K562 (cell line): ENCODE data around the gene SAMD8. TPM values are rescaled to one million over a fixed set of nuclear protein-coding genes. Genes with fewer than 3 reads are reported as not detected.
A peak's percentile ranks its signal among the peaks of the same experiment; 100 is the strongest.

Experiments used
- CREM ChIP-seq: IDR thresholded peaks from 2 replicates; pipeline ENCODE4 v1.6.1; 2014; ENCODE audit warnings: antibody characterized with exemption, low read depth
- ETV6 ChIP-seq, 3 experiments: fragments of 150-350 bp in 1 of 3; sonication (generic) in 1 of 3; formaldehyde crosslinking in 1 of 3; IDR thresholded peaks; 2 replicates each; pipeline versions ENCODE4 v1.6.1 to v1.8.0; 2014 to 2022; ENCODE audit warnings: borderline replicate concordance in 2 of 3, low read depth in 2 of 3, antibody characterized with exemption in 1 of 3, low read length in 1 of 3, mild to moderate bottlenecking in 1 of 3, missing genetic modification reagents in 1 of 3
- L3MBTL2 ChIP-seq: fragments of 450-650 bp; IDR thresholded peaks from 2 replicates; pipeline ENCODE4 v1.6.1; 2016; ENCODE audit warnings: mild to moderate bottlenecking, moderate library complexity
- NCOA6 ChIP-seq: fragments of 450-650 bp; IDR thresholded peaks from 2 replicates; pipeline ENCODE4 v1.6.1; 2017; ENCODE audit warnings: mild to moderate bottlenecking
- NFE2 ChIP-seq: IDR thresholded peaks from 2 replicates; pipeline ENCODE4 v1.6.1; 2014; ENCODE audit warnings: antibody characterized with exemption, low read depth
- SMARCA4 ChIP-seq: fragments of 450-650 bp; IDR thresholded peaks from 2 replicates; pipeline ENCODE4 v1.6.1; 2016
- SNIP1 ChIP-seq: fragments of 450-650 bp; IDR thresholded peaks from 2 replicates; pipeline ENCODE4 v1.7.1; 2017; ENCODE audit warnings: low read depth, mild to moderate bottlenecking
- STAT5B ChIP-seq: fragments of 250-450 bp; sonication (Bioruptor Pico); IDR thresholded peaks from 2 replicates; pipeline ENCODE4 v1.8.0; 2021; ENCODE audit warnings: mild to moderate bottlenecking, inconsistent platforms
- TARDBP ChIP-seq: fragments of 450-650 bp; IDR thresholded peaks from 2 replicates; pipeline ENCODE4 v1.6.1; 2016
- TRIM28 ChIP-seq: fragments of 450-650 bp; IDR thresholded peaks from 2 replicates; pipeline ENCODE4 v1.6.1; 2017
- ZNF184 ChIP-seq: sonication (generic); formaldehyde crosslinking; IDR thresholded peaks from 2 replicates; pipeline ENCODE4 v1.5.0; 2020; ENCODE audit warnings: missing genetic modification reagents
- ZNF586 ChIP-seq: fragments of 450-650 bp; formaldehyde crosslinking; conservative IDR thresholded peaks from 2 replicates; pipeline ENCODE4 v1.4.0; 2020; ENCODE audit warnings: mild to moderate bottlenecking, moderate library complexity
- polyA plus RNA-seq, 8 experiments: library from polyadenylated mRNA; depleted of rRNA in 4 of 8; stranded (reverse) in 5 of 8; unstranded in 3 of 8; fragments of >200 nt; fragmentation: Nextera tagmentation in 2 of 8; fragmentation: Illumina TruSeq in 1 of 8; extraction: Ambion mirVana in 2 of 8; extraction: Trizol in 1 of 8; gene quantifications; 2 replicates each; pipeline versions ENCODE4 v1.2.1 to v1.2.3, GENCODE V29; 2011 to 2014; ENCODE audit warnings: inconsistent platforms in 1 of 8, missing spikeins in 1 of 8
- total RNA-seq, 7 experiments: library from RNA; depleted of rRNA in 6 of 7; stranded (reverse); fragments of >200 nt in 6 of 7; fragmentation: Illumina TruSeq in 2 of 7; extraction: Trizol in 2 of 7; gene quantifications; 2 replicates each; pipeline versions ENCODE4 v1.2.1 to v1.2.3, GENCODE V29; 2011 to 2021; ENCODE audit warnings: low replicate concordance in 1 of 7
- TF ChIP-seq, protein P1 (sequence below): fragments of 250-450 bp; sonication (Bioruptor Pico); IDR thresholded peaks from 2 replicates; pipeline ENCODE4 v1.4.0; 2020
- TF ChIP-seq, protein P2 (sequence below): sonication (generic); formaldehyde crosslinking; IDR thresholded peaks from 2 replicates; pipeline ENCODE4 v1.8.0; 2022; ENCODE audit warnings: mild to moderate bottlenecking, low read depth, missing genetic modification reagents
- TF ChIP-seq, protein P3 (sequence below), 3 experiments: fragments of 200-800 bp in 1 of 3; sonication (Bioruptor generic) in 1 of 3; sonication (generic) in 1 of 3; formaldehyde crosslinking in 1 of 3; IDR thresholded peaks; 2 replicates each; pipeline versions ENCODE4 v1.6.1 to v1.8.0; 2016 to 2022; ENCODE audit warnings: mild to moderate bottlenecking in 2 of 3, missing compliant biosample characterization in 2 of 3, missing genetic modification characterization in 2 of 3, missing genetic modification reagents in 1 of 3
- TF ChIP-seq, protein P4 (sequence below): fragments of 450-650 bp; formaldehyde crosslinking; IDR thresholded peaks from 2 replicates; pipeline ENCODE4 v1.4.0; 2022; ENCODE audit warnings: mild to moderate bottlenecking, moderate library complexity
- TF ChIP-seq, protein P5 (sequence below), 2 experiments: fragments of 200-800 bp in 1 of 2; sonication (Bioruptor generic) in 1 of 2; sonication (generic) in 1 of 2; formaldehyde crosslinking in 1 of 2; IDR thresholded peaks in 1 of 2; conservative IDR thresholded peaks in 1 of 2; 2 replicates each; pipeline versions ENCODE4 v1.5.0 to v1.6.1; 2016 to 2020; ENCODE audit warnings: missing compliant biosample characterization in 1 of 2, missing genetic modification characterization in 1 of 2, missing genetic modification reagents in 1 of 2
- TF ChIP-seq, protein P6 (sequence below): sonication (generic); formaldehyde crosslinking; IDR thresholded peaks from 2 replicates; pipeline ENCODE4 v1.8.0; 2022; ENCODE audit warnings: mild to moderate bottlenecking, missing genetic modification reagents, borderline replicate concordance

Gene SAMD8
- total and polyA plus RNA-seq, 9 of the 15 experiments (the other 6 are each of a cell fraction or from before 2014, with no cell fraction given): 2.7 to 16.1 (median 6.2) TPM

DNA sequence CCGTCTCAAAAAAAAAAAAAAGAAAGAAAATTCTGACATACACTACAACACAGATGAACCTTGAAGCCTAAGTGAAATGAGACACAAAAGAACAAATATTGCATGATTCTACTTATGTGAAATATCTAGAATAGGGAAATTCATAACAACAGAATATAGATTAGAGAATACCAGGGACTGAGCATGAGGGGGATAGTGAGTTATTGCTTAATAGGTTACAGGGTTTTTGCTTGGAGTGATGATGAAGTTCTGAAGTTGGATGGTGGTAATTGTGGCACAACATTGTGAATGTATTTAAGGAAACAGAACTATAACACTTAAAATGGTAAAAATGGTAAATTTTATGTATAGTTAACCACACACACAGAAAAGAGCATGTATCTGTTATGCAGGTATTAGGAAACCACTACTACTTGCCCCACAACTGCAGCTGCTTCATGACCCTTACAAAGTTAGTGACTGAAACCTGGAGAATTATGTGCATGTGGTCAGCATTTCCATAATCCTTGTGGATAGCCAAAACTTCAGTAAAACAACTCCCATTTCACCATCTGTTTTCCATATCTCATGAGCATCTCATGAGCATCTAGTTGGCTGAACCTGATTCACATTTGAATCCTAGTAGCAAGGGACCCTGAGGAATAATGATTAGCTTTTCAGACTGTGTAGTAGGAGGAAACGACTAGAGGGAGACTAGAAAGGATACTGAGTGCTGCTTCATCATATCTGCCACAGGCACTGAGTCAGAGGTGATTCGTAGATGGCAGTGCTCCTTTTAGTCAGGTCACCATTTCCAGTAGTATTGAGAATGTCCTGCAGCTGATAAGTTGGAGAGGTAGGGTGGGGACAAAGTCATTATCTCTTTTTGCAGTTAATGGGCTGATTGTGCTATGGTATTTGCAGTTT, 26.3 kb downstream of the SAMD8 start (continued):
- TF ChIP-seq, protein P1, sequence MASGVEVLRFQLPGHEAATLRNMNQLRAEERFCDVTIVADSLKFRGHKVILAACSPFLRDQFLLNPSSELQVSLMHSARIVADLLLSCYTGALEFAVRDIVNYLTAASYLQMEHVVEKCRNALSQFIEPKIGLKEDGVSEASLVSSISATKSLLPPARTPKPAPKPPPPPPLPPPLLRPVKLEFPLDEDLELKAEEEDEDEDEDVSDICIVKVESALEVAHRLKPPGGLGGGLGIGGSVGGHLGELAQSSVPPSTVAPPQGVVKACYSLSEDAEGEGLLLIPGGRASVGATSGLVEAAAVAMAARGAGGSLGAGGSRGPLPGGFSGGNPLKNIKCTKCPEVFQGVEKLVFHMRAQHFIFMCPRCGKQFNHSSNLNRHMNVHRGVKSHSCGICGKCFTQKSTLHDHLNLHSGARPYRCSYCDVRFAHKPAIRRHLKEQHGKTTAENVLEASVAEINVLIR (CRISPR knock-in tag): no peak
- TF ChIP-seq SMARCA4: peak; percentile 91
- TF ChIP-seq, protein P2, sequence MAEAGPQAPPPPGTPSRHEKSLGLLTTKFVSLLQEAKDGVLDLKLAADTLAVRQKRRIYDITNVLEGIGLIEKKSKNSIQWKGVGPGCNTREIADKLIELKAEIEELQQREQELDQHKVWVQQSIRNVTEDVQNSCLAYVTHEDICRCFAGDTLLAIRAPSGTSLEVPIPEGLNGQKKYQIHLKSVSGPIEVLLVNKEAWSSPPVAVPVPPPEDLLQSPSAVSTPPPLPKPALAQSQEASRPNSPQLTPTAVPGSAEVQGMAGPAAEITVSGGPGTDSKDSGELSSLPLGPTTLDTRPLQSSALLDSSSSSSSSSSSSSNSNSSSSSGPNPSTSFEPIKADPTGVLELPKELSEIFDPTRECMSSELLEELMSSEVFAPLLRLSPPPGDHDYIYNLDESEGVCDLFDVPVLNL (CRISPR knock-in tag): no peak
- TF ChIP-seq CREM: peak; percentile 77
- TF ChIP-seq ETV6 (IDR thresholded peaks at IDR 0.05; ENCODE audit: borderline replicate concordance in 1 of 2, low read depth in 2 of 2, low read length in 1 of 2): no peak
- TF ChIP-seq ETV6 (CRISPR knock-in tag; IDR thresholded peaks at IDR 0.05; ENCODE audit: borderline replicate concordance): no peak
- TF ChIP-seq ZNF586 (CRISPR knock-in tag): no peak
- TF ChIP-seq TRIM28: no peak
- TF ChIP-seq, protein P3, sequence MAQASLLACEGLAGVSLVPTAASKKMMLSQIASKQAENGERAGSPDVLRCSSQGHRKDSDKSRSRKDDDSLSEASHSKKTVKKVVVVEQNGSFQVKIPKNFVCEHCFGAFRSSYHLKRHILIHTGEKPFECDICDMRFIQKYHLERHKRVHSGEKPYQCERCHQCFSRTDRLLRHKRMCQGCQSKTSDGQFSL (CRISPR knock-in tag; IDR thresholded peaks at IDR 0.05): no peak
- TF ChIP-seq, protein P3 (tag; IDR thresholded peaks at IDR 0.05): no peak
- TF ChIP-seq TARDBP: no peak
- TF ChIP-seq, protein P4, sequence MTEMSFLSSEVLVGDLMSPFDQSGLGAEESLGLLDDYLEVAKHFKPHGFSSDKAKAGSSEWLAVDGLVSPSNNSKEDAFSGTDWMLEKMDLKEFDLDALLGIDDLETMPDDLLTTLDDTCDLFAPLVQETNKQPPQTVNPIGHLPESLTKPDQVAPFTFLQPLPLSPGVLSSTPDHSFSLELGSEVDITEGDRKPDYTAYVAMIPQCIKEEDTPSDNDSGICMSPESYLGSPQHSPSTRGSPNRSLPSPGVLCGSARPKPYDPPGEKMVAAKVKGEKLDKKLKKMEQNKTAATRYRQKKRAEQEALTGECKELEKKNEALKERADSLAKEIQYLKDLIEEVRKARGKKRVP: no peak
- no peak for TF ChIP-seq L3MBTL2
- TF ChIP-seq STAT5B (CRISPR knock-in tag): no peak
- TF ChIP-seq NCOA6: no peak
- no peak for TF ChIP-seq SNIP1
- TF ChIP-seq, protein P5, sequence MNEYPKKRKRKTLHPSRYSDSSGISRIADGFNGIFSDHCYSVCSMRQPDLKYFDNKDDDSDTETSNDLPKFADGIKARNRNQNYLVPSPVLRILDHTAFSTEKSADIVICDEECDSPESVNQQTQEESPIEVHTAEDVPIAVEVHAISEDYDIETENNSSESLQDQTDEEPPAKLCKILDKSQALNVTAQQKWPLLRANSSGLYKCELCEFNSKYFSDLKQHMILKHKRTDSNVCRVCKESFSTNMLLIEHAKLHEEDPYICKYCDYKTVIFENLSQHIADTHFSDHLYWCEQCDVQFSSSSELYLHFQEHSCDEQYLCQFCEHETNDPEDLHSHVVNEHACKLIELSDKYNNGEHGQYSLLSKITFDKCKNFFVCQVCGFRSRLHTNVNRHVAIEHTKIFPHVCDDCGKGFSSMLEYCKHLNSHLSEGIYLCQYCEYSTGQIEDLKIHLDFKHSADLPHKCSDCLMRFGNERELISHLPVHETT (CRISPR knock-in tag; conservative IDR thresholded peaks at IDR 0.05 in 1 of 2, IDR thresholded peaks at IDR 0.05 in 1 of 2): no peak; a peak in 1 of 4 replicates
- TF ChIP-seq, protein P6, sequence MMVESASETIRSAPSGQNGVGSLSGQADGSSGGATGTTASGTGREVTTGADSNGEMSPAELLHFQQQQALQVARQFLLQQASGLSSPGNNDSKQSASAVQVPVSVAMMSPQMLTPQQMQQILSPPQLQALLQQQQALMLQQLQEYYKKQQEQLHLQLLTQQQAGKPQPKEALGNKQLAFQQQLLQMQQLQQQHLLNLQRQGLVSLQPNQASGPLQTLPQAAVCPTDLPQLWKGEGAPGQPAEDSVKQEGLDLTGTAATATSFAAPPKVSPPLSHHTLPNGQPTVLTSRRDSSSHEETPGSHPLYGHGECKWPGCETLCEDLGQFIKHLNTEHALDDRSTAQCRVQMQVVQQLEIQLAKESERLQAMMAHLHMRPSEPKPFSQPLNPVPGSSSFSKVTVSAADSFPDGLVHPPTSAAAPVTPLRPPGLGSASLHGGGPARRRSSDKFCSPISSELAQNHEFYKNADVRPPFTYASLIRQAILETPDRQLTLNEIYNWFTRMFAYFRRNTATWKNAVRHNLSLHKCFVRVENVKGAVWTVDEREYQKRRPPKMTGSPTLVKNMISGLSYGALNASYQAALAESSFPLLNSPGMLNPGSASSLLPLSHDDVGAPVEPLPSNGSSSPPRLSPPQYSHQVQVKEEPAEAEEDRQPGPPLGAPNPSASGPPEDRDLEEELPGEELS (CRISPR knock-in tag): no peak
- TF ChIP-seq NFE2: peak; percentile 41; the same call in 1 of the 2 replicates
- no peak for TF ChIP-seq ZNF184
